NCI-H2107 treated with DMSO at 0.1 percent for 48 hours (cell line): ENCODE data around the gene RIMKLB.
"Not testable (repeated sequence)": the region's sequence is repeated elsewhere in the genome, so short reads cannot be mapped to it uniquely, and the experiment has no call there.

Experiments used
- DNase-seq: peaks from one replicate; lab custom pipeline; 2025; ENCODE audit not compliant: unreplicated experiment; lab: John Stamatoyannopoulos, UW

Gene RIMKLB

GRCh38 chr12:8689681-8690080 is 8.1 kb upstream of the RIMKLB start:
- no peak for DNase-seq

- DNase-seq = peak; percentile 94
Measured at GRCh38 chr12:8692573-8692972, 5.2 kb upstream of the RIMKLB start.

- no peak for DNase-seq
Measured at GRCh38 chr12:8695116-8695515, 2.7 kb upstream of the RIMKLB start.

- no peak for DNase-seq
Measured at GRCh38 chr12:8696442-8697090, 1.2 kb upstream of the RIMKLB start.

- DNase-seq = peak; percentile 34
Measured at GRCh38 chr12:8697120-8697475, 693 bp upstream of the RIMKLB start.

DNA sequence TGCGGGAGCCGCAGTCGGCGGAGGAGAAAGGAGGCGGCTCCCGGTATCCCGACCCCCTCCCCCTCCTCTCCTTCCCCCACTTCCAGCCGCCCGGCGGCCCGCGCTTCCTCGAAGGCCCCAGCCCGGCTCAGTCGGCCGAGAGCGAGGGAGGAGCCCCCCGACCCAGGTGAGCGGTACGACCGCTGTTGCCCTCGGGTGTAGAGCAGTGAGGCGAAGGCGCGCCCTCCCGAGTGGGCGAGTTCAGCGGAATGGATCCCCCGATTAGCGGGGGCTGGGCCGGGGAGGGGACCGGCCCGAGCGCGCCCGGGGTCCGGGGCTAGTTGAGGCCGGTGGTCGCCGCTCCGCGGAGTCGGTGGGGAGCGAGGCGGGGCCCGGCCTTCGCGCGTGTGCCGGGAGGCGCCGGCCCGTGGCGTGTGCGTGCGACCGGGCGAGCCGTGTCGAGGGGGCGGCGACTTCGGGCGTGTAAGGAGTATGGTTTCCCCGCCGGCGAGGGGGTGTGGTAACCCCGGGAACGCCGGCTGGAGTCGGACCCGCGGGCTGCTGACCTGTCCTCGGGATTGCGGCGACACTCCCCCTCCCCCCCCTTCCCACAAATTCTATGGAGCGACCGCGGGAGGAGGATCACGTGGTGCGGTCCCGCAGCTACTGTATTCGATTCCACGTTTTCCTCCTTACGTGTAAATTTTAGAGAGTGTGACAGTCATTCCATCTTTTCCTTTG is 501 bp downstream of the RIMKLB start:
- peak; percentile 15 for DNase-seq

DNA sequence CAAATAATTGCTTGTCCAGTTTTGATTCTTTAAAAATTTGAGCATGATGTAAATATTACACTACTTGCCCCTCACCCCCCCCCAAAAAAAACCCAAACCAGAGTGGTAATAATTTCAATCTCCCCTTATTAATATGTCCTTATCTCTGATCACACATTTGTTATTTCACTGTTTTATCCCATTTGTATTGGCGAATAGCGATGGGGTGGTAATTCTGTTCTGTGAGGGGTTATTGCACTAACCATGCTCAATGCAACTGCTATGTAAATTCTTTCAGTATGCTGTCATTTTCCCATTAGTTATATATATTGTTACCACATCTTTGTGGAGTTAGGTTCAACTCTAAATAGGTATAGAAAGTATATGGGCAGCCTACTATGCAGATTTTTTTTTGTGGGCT is 1.1 kb downstream of the RIMKLB start:
- no peak for DNase-seq

GRCh38 chr12:8699714-8700113 is 1.9 kb downstream of the RIMKLB start:
- no peak for DNase-seq

- DNase-seq = no peak
Measured at GRCh38 chr12:8701046-8701660, 3.4 kb downstream of the RIMKLB start.

DNA sequence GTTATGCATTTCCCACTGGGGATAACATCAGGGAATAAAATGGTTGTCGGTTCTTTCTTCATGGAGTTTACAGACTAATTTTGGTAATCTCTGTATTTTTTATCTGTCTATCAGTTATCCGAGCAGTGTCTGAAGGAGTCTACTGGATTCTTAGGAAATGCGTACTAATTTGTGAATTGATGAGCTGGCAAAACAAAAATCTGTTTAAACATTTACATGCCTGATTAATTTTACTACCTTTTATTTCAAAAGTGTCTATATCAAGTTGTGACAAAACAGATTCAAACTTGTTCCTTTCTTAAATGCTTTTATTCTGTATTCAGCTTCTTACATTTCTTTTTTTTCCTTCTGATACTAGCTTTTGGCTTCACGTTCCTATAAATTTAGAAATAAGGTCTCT is 4.4 kb downstream of the RIMKLB start:
- DNase-seq = no peak

DNA sequence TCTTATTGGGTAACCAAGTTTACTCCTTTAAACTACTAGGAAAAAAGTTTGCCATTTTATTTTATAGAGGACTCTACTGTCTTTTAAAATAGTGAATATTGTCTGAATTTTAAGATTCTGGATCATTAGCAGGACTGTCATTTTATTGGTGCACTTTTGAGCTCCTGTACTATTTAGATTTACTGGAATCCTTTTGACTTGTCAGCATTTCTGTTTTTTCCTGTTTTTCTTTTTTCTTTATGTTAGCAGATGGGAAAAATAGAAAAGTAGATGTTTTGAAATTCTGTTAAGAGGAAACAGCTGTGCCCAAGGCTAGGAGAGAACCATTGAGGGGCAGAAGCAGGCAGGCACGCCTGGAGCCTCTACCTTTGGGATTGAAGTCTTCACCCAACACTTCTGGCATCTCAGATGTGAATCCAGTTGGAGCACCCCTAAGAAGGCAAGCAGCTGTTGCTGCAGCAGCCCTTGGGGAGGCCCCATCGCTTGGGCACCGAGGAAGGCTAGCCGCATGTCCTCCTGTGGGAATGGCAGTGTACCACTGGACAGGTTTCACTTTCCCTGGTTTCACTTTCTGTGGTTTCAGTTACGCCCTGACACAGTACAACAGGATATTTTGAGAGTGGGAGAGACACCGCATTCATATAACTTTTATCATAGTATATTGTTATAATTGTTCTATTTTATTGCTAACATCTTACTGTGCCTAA is 11.5 kb downstream of the RIMKLB start:
- peak; percentile 71 for DNase-seq

DNA sequence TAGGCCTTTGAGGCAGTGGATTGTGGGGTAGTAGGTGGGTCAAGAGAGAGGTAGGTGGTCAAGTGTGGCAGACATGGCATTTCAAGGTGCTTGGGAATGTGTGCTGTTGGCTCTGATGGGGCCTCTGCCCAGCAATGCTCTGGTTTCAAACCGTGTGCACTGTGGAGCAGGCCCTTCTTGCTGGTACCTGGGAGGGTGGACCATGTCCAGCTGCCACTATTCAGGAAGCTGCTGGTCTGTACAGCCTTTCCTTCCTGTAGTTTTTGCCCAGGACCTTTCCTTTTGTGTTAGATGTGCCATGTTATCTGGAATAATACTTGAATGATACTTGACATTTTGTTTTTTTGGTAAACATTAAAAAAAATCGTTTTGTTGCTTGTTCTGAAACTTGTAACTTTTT is 14.8 kb downstream of the RIMKLB start:
- DNase-seq = no peak

- DNase-seq = peak; percentile 47
Measured at GRCh38 chr12:8722286-8722800, 24.6 kb downstream of the RIMKLB start.

DNA sequence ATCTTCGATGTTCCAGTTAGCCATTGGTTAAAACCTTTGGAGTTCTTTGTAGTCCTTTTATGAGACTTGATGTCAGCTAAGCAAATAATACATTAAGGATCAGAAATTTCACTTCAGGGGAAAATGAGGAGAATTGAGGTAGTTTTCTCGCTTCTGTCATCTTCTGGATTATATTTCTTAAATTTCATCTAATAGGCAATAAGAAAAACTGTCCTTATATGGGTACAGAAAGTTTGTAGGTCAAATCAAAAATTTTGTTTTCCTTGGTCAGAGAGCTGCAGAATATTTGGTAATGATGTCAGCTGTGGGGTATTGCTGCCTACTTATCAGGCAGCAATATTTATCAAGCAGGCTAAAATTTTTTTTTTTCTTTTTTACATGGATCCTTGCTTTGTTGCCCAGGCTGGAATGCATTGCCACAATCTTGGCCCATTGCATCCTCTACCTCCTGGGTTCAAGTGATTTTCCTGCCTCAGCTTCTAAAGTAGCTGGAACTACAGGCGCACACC is 37.1 kb downstream of the RIMKLB start:
- DNase-seq = no peak

- no peak for DNase-seq
Measured at GRCh38 chr12:8742501-8742900, 44.7 kb downstream of the RIMKLB start.

DNA sequence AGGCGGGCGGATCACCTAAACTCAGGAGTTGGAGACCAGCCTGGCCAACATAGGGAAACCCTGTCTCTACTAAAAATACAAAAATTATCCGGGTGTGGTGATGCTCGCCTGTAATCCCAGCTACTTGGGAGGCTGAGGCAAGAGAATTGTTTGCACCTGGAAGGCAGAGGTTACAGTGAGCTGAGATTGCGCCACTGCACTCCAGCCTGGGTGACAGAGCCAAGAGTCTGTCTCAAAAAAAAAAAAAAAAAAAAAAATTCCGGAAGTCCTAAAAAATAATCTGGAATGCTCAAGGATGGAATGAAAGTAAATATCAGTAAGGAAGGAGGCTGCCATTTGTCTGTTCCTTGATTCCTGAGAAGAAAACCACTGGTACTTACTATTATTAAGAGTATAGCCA is 45.3 kb downstream of the RIMKLB start:
- not testable (repeated sequence) for DNase-seq

DNA sequence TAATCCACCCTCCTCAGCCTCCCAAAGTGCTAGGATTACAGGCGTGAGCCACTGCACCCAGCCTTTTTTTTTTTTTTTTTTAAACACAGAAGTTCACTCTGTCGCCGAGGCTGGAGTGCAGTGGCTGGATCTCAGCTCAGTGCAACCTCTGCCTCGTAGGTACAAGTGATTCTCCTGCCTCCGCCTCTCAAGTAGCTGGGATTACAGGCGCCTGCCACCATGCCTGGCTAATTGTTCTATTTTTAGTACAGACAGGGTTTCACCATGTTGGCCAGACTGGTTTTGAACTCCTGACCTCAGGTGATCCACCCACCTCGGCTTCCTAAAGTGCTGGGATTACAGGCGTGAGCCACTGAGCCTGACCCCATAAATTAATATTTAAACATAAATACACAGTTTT is 47.8 kb downstream of the RIMKLB start:
- DNase-seq = not testable (repeated sequence)

- DNase-seq = no peak
Measured at GRCh38 chr12:8746046-8746445, 48.3 kb downstream of the RIMKLB start.

- DNase-seq = not testable (repeated sequence)
Measured at GRCh38 chr12:8760076-8760475, 62.3 kb downstream of the RIMKLB start.

DNA sequence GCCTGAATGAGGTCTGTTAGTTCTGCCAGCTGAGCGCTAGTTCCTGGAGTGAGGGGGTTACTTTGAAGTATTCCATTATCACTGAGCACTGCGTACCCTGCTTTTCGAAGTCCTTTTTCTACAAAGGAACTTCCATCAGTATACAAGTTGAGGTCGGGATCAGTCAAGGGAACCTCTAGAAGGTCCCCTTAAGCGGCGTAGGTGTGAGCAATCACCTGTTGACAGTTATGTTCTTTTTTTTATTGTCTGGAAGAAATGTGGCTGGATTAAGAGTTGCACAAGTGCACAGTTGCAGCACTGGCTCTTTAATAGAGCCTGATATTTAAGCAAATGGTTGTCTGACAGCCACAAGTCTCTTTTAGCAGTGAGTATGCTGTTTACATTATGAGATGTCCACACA is 64.9 kb downstream of the RIMKLB start:
- DNase-seq = not testable (repeated sequence)

DNA sequence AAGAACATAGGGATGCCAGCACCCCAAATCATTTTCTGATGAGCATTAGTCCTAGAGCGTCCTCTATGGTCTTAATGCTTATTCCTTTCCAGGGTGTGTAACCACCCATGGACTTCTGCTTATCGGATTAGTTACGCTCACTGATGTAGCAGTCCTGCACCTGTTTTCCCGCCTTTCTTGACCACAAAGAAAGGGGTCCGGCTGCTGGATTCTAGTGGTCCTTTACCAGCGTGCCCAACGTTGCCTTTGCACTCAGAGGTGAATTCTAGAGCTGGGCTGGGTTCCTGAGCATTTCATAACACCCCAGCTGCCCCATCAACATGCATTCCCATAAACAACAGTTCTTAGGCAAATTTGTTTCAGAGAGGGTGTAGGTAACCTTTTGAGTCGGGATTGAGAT is 68.3 kb downstream of the RIMKLB start:
- not testable (repeated sequence) for DNase-seq
